Muscle of back (tissue), 11 donors: Measurements from ENCODE around the gene HLA-DRB1. TPM values are rescaled to one million over a fixed set of nuclear protein-coding genes. Genes with fewer than 3 reads are reported as not detected.
A peak's percentile ranks its signal among the peaks of the same experiment; 100 is the strongest.
"Not testable (repeated sequence)": the region's sequence is repeated elsewhere in the genome, so short reads cannot be mapped to it uniquely, and the experiment has no call there.

Source experiments
- DNase-seq, 3 donors: peaks; one replicate each; pipeline versions ENCODE4 v3.0.0 to v3.0.0-alpha.2; 2013
- polyA plus RNA-seq, 10 donors: library from polyadenylated mRNA; unstranded; fragments of 120-200 nt; gene quantifications; one replicate each; pipeline ENCODE4 v1.2.1, GENCODE V29; 2013; ENCODE audit not compliant: insufficient read length in 10 of 10

The HLA-DRB1 gene
- polyA plus RNA-seq, 10 donors = 3.9 to 22.6 (median 11.4) TPM

DNA sequence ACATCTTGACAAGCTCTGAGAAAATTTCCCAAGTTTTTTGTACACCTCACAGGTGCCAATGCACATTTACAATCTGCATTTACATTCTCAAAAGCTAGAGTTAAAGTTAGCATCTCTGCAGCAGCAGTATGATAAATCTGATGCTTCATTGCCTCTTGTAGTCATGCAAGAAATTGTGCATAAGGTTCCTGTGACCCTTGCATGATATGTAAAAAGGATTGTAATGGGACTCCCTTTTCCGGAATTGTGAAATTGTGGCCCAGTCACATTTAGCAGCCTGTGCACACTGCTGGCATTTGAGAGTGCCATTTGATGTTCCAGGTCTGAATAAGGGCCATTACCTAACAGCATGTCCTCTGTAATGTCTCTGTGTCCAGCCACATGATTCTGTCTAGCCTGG is 24.1 kb downstream of the HLA-DRB1 start:
- no peak for DNase-seq

DNA sequence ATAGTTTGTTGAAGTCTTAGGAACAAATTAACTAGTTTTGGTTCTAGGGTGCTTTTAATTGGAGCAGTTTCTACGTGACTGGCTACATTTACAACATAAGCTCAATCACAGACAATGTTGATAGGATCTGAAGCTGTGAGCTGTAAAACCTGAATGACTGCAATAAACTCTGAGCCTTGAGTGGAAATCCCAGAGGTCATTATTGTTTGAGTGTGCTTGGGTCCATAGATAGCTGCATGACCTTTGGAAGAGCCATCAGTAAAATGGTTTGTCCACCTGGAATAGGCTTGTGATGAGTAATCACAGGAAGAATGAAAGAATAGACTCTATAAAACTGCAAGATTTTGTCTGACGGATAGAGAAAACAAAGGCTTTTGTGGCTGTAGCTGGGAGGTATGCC is 26.7 kb downstream of the HLA-DRB1 start:
- no peak for DNase-seq

DNA sequence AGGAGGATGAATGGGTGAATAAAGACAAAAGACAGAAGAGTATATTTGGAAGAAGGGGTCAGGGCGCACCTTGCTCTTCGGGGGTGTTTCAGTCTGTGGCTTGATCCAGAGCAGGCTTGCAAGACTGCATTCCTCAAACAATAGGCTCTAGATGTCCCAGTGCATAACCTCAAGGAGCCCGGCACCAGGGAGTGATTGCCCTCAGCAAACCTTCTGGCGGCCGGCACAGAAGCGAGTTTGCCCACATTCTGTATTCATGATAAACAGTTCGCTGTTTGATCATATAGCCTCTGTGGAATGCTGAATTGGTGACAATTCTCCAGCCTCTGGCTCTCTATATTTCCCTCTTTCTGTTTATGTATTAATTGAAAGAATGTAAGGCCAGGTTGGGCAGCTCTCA is 29.9 kb downstream of the HLA-DRB1 start:
- no peak for DNase-seq

DNA sequence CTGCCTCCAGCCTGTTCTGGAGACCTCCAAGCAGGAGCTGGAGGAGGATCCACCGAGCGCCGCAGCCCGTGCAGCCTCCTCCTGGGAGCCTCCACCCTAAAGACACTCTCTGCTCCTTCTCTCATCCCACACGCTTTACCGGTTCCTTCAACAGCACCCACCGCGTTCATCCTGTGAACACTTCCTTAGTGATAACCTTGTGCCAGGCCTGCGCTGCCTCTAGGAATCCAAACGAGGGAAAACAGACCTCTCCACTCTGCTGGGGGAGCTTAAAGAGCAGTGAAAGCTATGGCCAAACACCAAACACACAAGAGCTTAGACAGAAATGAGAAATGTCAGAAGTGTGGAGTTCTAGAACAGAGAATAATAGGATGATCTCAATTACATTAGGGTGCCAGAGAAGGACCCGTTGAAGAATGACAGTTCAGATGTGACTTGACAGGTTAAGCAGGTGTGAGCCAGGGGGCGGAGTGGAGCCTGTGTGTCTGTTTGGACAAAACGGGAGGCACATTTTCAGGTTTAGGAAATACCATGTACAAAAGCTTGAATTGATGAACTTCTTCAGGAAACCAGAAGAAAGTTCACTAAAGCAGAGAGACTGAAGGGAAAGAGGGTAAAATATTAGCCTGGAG is 31.1 kb downstream of the HLA-DRB1 start:
- DNase-seq = no peak

DNA sequence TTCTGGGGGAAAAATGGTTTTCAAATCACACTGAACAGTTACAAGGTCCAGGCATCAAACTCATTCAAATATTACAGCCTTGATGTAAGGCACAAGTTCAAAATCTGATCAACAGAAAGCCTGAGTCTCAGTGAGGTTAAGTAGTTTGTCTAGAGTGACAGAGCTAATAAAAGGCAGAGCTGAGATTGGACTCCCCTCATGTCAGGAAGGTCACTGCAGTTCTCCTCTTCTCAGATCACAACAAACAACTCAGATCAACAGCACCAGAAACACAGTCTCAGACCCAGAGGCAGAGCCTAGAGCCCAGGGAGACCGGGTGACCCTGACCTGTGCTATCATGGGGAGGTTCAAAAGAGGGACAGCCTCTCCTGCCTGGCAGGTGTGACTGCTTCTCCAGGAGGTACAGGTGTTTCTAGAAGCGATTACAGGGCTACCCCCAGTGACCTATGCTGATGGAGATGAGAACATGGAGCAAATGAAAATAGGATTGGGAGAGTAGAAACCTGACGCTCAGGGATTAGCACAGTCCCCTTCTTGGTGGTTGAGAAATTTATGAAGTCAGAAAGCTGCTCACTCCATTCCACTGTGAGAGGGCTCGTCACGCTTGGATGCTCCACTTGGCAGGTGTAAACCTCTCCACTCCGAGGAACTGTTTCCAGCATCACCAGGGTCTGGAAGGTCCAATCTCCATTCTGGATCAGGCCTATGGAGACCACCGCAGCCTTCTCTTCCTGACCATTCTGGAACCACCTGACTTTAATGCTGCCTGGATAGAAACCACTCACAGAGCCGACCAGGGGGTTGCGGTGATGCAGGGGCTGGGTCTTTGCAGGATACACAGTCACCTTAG is 35.3 kb downstream of the HLA-DRB1 start:
- DNase-seq = no peak

DNA sequence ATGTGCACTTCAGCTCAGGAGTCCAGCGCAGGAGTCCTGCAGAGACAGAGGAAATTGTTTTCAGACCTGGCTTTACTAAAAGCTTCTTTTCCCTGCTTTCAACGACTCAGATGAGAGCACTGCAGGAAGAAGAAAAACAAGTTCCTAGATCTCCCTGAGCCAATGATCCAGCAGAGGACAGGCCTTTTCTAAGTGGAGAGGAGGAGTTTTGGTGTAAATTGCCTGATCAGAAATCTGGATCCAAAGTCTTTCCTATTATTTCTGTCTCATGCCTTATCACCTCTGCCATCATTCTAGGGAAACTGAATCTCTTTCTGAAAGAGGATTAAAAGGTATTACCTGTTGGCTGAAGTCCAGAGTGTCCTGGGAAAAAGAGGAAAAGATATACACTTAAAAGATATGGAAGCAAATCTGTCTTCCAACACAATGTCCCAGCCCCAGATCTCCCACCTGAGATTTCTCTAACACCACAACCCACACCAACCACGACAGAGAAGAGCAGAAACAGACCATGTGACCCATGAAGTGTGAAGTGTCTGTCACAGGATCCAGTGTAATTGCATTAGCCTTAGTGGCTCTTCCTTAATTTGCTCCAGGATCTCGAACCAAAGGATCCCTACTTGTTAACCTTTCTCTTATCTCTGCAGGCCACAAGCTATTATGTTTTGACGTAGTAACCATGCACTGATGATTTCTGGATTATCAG is 36.5 kb downstream of the HLA-DRB1 start:
- DNase-seq = no peak

DNA sequence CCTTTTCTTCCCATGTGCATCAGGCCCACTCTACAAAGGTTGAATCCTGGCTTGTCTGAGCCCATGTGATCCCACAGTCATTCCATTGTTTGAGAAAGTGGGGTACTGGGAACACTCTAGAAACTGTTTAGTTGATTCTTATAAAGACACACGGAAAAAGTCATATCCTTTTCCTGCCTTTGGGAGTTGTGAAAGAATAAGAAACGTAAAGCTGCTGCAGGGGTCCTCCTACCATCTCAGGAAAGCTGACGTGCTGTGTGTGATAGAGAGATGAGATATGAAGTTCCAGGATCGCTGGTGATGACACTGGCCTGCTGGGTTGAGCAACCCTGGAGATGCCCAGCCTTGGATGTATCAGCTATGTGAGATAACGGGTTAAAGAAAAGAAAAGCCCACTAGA is 38.2 kb downstream of the HLA-DRB1 start:
- DNase-seq = no peak

DNA sequence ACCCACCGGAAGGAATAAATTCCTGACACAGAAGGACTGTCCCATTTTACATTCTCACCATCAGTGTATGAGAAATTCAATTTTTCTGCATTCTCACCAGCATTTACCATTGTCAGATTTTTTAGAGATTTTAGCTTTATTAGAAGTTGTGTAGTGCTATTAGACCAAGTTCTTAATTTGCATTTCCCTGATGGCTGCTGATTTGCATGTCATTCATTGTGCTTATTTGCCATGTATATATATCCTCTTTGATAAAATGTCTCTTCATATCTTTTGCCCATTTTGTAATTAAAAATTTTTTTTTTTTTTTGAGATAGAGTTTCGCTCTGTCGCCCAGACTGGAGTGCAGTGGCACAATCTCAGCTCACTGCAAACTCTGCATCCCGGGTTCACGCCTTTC is 49.8 kb downstream of the HLA-DRB1 start:
- DNase-seq = no peak

DNA sequence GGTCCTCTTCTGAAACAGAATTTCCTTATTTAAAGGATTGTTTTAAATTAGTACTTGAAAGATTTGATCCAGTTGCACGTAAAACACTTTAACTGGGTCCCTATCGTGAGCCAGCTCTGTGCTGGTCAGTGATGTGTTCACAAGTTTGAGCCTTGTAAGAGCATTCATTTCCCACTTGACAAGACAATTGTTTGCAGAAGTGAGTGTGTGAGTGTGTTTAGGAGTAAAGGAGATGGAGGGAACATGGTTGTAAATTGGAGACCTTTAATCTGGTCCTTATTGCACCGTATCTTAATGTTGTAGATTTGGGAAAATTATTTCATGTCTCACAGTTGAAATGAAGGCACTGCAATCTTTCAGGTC is 59.2 kb downstream of the HLA-DRB1 start:
- DNase-seq = not testable (repeated sequence)

DNA sequence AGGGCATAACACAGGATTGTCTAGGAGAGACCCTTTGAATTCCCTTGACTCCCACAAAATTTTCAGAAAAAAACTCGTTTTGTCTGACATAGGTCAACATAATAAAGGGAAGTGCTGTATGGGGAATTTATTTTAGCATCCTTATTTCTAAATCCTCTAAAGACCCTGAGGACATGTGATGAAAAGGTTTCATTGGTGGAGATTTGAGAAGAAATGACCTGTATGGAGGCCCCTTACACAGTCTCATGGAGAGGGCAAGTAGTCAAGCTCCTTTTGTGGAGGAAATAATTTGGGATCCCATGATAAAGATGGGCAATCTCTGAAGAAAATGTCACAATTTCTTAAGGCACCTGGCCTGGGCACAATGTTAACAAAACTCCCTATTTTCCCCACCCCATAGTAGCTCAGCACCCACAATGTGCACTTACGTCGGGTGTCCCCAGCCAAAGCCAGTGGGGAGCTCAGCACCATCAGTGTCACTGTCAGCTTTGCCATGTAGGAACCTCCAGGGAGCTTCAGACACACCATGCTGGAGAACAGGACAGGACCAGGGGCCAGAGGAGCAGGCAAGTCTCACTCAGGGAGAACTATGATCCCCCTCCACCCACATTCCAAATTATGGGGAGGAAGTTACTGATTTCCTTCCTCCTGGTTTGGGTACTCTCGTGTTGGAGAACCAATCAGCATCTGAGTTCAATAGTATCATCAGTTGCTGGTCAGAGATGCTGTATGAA is 59.8 kb downstream of the HLA-DRB1 start, which contains the start of gene HLA-DRB5:
HLA-DRB5 (minus strand) TSS at position 591 of the 734 bp plus-strand sequence; CDS start at position 528, 63 bp downstream.
- peak in 2 of 3 donors; percentile 4 to 8 for DNase-seq

Other genes with a start within 250 kb of the HLA-DRB1 start
- under 1 TPM in 1 of 10 donors, not detected in 9; 0.45 TPM for gene TSBP1, start 217.9 kb downstream of the HLA-DRB1 start, polyA plus RNA-seq
- gene BTNL2, start 182.7 kb downstream of the HLA-DRB1 start, polyA plus RNA-seq = 1 to 10 TPM in 1 of 10 donors, under 1 TPM in 8, not detected in 1; 0.16 to 1.2 (median 0.39) TPM
- 10 to 100 TPM; 16.9 to 36.5 (median 29.0) TPM for gene HLA-DRA, start 150.0 kb downstream of the HLA-DRB1 start, polyA plus RNA-seq
- 10 to 100 TPM in 3 of 10 donors, 1 to 10 TPM in 7; 1.1 to 19.3 (median 2.9) TPM for gene HLA-DRB5, start 59.6 kb downstream of the HLA-DRB1 start, polyA plus RNA-seq
- 1 to 10 TPM in 9 of 10 donors, under 1 TPM in 1; 0.89 to 6.0 (median 2.5) TPM for gene HLA-DQA1, start 47.6 kb upstream of the HLA-DRB1 start, polyA plus RNA-seq
- 1 to 10 TPM in 9 of 10 donors, under 1 TPM in 1; 0.84 to 6.4 (median 2.3) TPM for gene HLA-DQB1, start 76.8 kb upstream of the HLA-DRB1 start, polyA plus RNA-seq
- under 1 TPM in 6 of 10 donors, not detected in 4; 0.14 to 0.69 (median 0.53) TPM for gene HLA-DQA2, start 151.5 kb upstream of the HLA-DRB1 start, polyA plus RNA-seq
- under 1 TPM in 6 of 10 donors, not detected in 4; 0.17 to 0.70 (median 0.32) TPM for gene HLA-DQB2, start 173.7 kb upstream of the HLA-DRB1 start, polyA plus RNA-seq
- gene HLA-DOB, start 227.2 kb upstream of the HLA-DRB1 start, polyA plus RNA-seq = under 1 TPM in 7 of 10 donors, not detected in 3; 0.15 to 0.61 (median 0.25) TPM
- 1 to 10 TPM; 3.5 to 8.5 (median 5.8) TPM for gene TAP2, start 248.9 kb upstream of the HLA-DRB1 start, polyA plus RNA-seq